Transverse colon (tissue), 4 donors: ENCODE results near the gene SHB. TPM values are rescaled to one million over a fixed set of nuclear protein-coding genes. Genes with fewer than 3 reads are reported as not detected.

Experiments
- DNase-seq: peaks from one replicate; pipeline ENCODE4 v3.0.0-alpha.2; 2019
- H3K27ac ChIP-seq, 4 donors: fragments of 200-600 bp; sonication (generic); 2 replicates each; pipeline ENCODE4 v1.5.1; 2016 to 2018; ENCODE audit warnings: inconsistent platforms in 4 of 4
- H3K27me3 ChIP-seq: fragments of 200-600 bp; sonication (generic); 2 replicates; pipeline ENCODE4 v1.5.1; 2017; ENCODE audit warnings: inconsistent platforms
- H3K36me3 ChIP-seq, 4 donors: fragments of 200-600 bp; sonication (generic); 2 replicates each; pipeline ENCODE4 v1.5.1; 2017 to 2019; ENCODE audit warnings: inconsistent platforms in 4 of 4
- H3K4me1 ChIP-seq, 4 donors: fragments of 200-600 bp; sonication (generic); 2 replicates each; pipeline ENCODE4 v1.5.1; 2017 to 2020; ENCODE audit warnings: inconsistent platforms in 4 of 4
- H3K4me3 ChIP-seq, 4 donors: fragments of 200-600 bp; sonication (generic); 1 replicate in 1 of 4; 2 replicates in 3 of 4; pipeline versions ENCODE4 v1.5.1 to v1.6.1; 2017 to 2019; ENCODE audit warnings: inconsistent platforms in 4 of 4
- H3K9me3 ChIP-seq, 2 donors: fragments of 200-600 bp; sonication (generic); 2 replicates each; pipeline ENCODE4 v1.5.1; 2017 to 2019; ENCODE audit warnings: inconsistent platforms in 2 of 2
- CTCF ChIP-seq, 5 experiments: fragments of 200-600 bp in 3 of 5; fragments of 450-650 bp in 2 of 5; sonication (generic) in 3 of 5; IDR thresholded peaks; 1 replicate in 2 of 5; 2 replicates in 3 of 5; pipeline ENCODE4 v1.5.1; 2016 to 2017; ENCODE audit warnings: antibody characterized with exemption in 5 of 5, inconsistent platforms in 3 of 5, mild to moderate bottlenecking in 2 of 5, moderate library complexity in 1 of 5
- EP300 ChIP-seq: sonication (generic); formaldehyde crosslinking; IDR thresholded peaks from one replicate; pipeline ENCODE4 v1.6.1; 2017; ENCODE audit warnings: antibody characterized with exemption, low read depth
- POLR2A ChIP-seq: fragments of 450-650 bp; IDR thresholded peaks from one replicate; pipeline ENCODE4 v1.6.1; 2016; ENCODE audit warnings: antibody characterized with exemption, mild to moderate bottlenecking, moderate library complexity
- POLR2AphosphoS5 ChIP-seq, 3 donors: sonication (generic); formaldehyde crosslinking; IDR thresholded peaks; one replicate each; pipeline ENCODE4 v1.6.1; 2016; ENCODE audit warnings: antibody characterized with exemption in 3 of 3
- WGBS, 2 donors: methylation state at CpG; one replicate each; pipeline ENCODE4 v1.1.5; 2018; ENCODE audit warnings: low coverage in 1 of 2; 5-methylcytosine and 5-hydroxymethylcytosine counted together
- in situ Hi-C, 4 donors: fragments of 200-750 bp; cut with MboI; loops; one replicate each; pipeline versions ENCODE4 v1.15.0 to v1.15.1; 2017; ENCODE audit warnings: low sequenced_read_pairs in 3 of 4, low pct_ligation_motif_present in 1 of 4, low pct_unique_long_range_greater_than_20kb in 1 of 4
- intact Hi-C: fragments of 100-400 bp; cut with DNase I; formaldehyde crosslinking; loops from one replicate; pipeline ENCODE4 v1.15.1; 2023; ENCODE audit warnings: low total_unique reads
- total RNA-seq, 4 donors: library from RNA; depleted of rRNA; stranded (reverse); fragments of >200 nt; gene quantifications; one replicate each; pipeline ENCODE4 v1.1.0, GENCODE V29; 2016

Gene SHB
- total RNA-seq, 4 donors from 2014 or later, result 11.9 to 33.7 (median 22.2) TPM

- DNase-seq, result no peak
- Histone ChIP-seq H3K4me3 (no peak overlapping the region), H3K4me1 (peaks cover 0 to 7% (median 5%) of the 10 kb centered on the region in 4 donors), H3K9me3 (no peaks in the 10 kb centered on the region), H3K27me3 (no peaks in the 10 kb centered on the region), H3K36me3 (no peaks in the 10 kb centered on the region), H3K27ac (peak overlapping the region in 1 of 4 donors; percentile 17)
- no peak for TF ChIP-seq EP300
- TF ChIP-seq CTCF (IDR thresholded peaks at IDR 0.05), result no peak
- TF ChIP-seq POLR2AphosphoS5 (IDR thresholded peaks at IDR 0.05), result no peak
- TF ChIP-seq POLR2A, result no peak
- WGBS, 2 donors, result 93 to 100% methylated on average over 2 to 4 of the region's 4 CpGs
- in situ Hi-C loops, result no loop called here
- intact Hi-C loops, result loop anchor here (5.0 kb wide), 1 partner anchor 92 kb away; the partner anchor contains the start of gene SHB
Observed at GRCh38 chr9:37975639-37976038, 93.4 kb downstream of the SHB start.

GRCh38 chr9:37974506-37975173 is 94.4 kb downstream of the SHB start:
- intact Hi-C loops (loop anchor here (5.0 kb wide), 1 partner anchor 93 kb away; the partner anchor contains the start of gene SHB), in situ Hi-C loops (no loop called here)
- Histone ChIP-seq H3K4me3 (no peak overlapping the region), H3K27ac (no peak overlapping the region), H3K9me3 (no peaks in the 10 kb centered on the region), H3K27me3 (no peaks in the 10 kb centered on the region), H3K36me3 (no peaks in the 10 kb centered on the region), H3K4me1 (peaks cover 2 to 12% (median 9%) of the 10 kb centered on the region in 4 donors)
- WGBS, 2 donors, result 90% methylated on average over 2 to 18 of the region's 18 CpGs
- no peak for DNase-seq
- no peak for TF ChIP-seq CTCF (IDR thresholded peaks at IDR 0.05)
- TF ChIP-seq POLR2AphosphoS5 (IDR thresholded peaks at IDR 0.05), result no peak

GRCh38 chr9:37972351-37972848 is 96.6 kb downstream of the SHB start:
- H3K4me1 ChIP-seq, result peaks cover 9 to 35% (median 30%) of the 10 kb centered on the region in 4 donors
- in situ Hi-C loops (no loop called here), intact Hi-C loops (no loop called here)
- H3K9me3 ChIP-seq, result no peaks in the 10 kb centered on the region
- no peaks in the 10 kb centered on the region for H3K36me3 ChIP-seq
- H3K27ac ChIP-seq, result no peak overlapping the region
- TF ChIP-seq EP300, result no peak
- no peak for TF ChIP-seq CTCF (IDR thresholded peaks at IDR 0.05)
- no peak for TF ChIP-seq POLR2AphosphoS5 (IDR thresholded peaks at IDR 0.05)
- TF ChIP-seq POLR2A, result no peak
- no peak overlapping the region for H3K4me3 ChIP-seq
- no peak for DNase-seq
- no peaks in the 10 kb centered on the region for H3K27me3 ChIP-seq
- 77 to 91% methylated on average over 2 to 4 of the region's 4 CpGs for WGBS, 2 donors

- no peak overlapping the region for H3K4me3 ChIP-seq
- TF ChIP-seq POLR2A (no peak), EP300 (no peak), CTCF (IDR thresholded peaks at IDR 0.05) (no peak), POLR2AphosphoS5 (IDR thresholded peaks at IDR 0.05) (no peak)
- no peaks in the 10 kb centered on the region for H3K27me3 ChIP-seq
- intact Hi-C loops (no loop called here), in situ Hi-C loops (no loop called here)
- no peaks in the 10 kb centered on the region for H3K36me3 ChIP-seq
- no peak overlapping the region for H3K27ac ChIP-seq
- H3K9me3 ChIP-seq, result no peaks in the 10 kb centered on the region
- peaks cover 9 to 37% (median 34%) of the 10 kb centered on the region in 4 donors for H3K4me1 ChIP-seq
- WGBS, 2 donors, result 92% methylated on average over 2 of the region's 2 CpGs; no CpG with 5 or more reads in 1 of the 2 donors
- no peak for DNase-seq
Observed at GRCh38 chr9:37971691-37972090, 97.3 kb downstream of the SHB start.
